ENCODE measurements around the gene DENND5A. TPM values are rescaled to one million over a fixed set of nuclear protein-coding genes. Genes with fewer than 3 reads are reported as not detected.
A peak's percentile ranks its signal among the peaks of the same experiment; 100 is the strongest.
"Not testable (repeated sequence)": the region's sequence is repeated elsewhere in the genome, so short reads cannot be mapped to it uniquely, and the experiment has no call there.

The DENND5A gene
- polyA plus RNA-seq, 3 donors from 2014 or later, result 3.0 to 6.3 (median 5.1) TPM

DNA sequence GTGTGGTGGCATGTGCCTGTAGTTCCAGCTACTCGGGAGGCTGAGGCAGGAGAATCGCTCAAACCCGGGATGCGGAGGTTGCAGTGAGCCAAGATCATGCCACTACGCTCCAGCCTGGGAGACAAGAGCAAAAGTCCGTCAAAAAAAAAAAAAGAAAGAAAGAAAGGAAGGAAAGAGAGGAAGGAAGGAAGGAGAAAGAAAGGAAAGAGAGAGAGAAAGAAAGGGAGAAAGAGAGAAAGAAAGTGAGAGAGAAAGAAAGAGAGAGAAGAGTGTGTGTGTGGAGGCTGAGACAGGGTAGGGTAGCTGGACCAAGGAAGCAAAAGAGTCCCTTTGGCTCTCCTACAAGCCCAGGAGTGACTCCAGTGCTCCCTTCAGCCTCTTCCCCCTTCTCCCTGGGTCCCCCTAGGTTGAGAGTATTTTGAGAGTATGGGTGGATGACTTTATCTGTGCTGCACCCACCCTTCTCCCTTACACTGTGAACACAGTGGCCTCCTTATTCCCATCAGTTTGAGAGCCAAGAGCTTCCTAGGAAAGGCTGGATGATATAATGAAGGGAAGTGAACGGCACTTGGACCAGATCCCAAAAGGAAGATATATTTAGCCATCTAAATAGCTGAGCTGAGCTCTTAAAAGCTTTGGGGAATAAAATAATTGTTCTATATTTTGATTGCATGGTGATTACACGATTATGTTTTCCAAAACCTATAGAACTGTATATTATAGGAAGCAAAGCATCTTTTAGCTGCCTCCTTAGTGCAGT lies 9.5 kb upstream of the DENND5A start:
- no peaks in the 10 kb centered on the region for H3K9me3 Mint-ChIP-seq
- no peak for DNase-seq
- no peak overlapping the region for H3K4me3 Mint-ChIP-seq
- peak overlapping the region in 1 of 6 donors; percentile 36 for H3K27ac Mint-ChIP-seq
- H3K27me3 Mint-ChIP-seq (ENCODE audit: low read depth in 3 of 3), result peaks cover 0 to 5% (median 0%) of the 10 kb centered on the region in 3 donors
- peaks cover 0 to 9% (median 4%) of the 10 kb centered on the region in 3 donors for H3K36me3 Mint-ChIP-seq
- no peaks in the 10 kb centered on the region for H3K4me1 Mint-ChIP-seq

DNA sequence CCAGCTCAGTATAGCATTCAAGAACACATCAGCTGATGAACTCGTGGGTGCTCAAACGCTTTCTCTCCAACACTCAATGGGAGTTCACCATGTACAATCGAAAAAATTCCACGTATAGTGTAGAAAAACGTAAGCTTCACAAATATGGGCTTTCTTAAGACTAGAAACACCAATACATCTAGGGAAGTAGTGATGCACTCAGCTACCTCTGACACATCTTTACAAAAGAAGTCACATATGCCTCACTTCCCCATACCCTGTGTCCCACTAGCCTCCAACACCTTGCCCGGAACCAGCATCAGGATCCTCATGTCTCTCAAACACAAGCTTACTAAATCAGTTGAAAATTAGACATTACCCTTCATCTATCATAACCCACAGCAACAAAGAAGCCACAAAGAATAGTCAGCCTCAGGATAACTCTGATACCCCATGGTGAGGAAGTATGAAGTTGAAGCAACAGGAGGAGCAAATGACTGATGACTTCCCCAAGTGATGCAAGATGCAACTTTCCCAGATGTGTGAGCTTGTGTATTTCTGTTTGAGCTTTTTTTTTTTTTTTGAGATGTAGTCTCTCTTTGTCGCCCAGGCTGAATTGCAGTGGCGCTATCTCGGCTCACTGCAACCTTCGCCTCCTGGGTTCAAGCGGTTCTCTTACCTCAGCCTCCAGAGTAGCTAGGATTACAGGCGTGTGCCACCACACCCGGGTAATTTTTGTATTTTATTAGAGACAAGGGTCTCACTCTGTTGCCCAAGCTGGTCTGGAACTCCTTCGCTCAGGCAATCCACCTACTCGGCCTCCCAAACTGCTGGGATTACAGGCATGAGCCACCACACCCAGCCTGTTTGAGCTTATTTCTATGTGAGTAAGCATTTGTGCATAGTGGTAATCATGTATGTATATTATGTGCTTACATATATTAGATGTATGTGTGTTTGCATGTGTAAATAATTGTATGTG lies 8.5 kb upstream of the DENND5A start:
- H3K27me3 Mint-ChIP-seq (ENCODE audit: low read depth in 3 of 3), result peaks cover 0 to 5% (median 3%) of the 10 kb centered on the region in 3 donors
- no peak overlapping the region for H3K4me3 Mint-ChIP-seq
- peaks cover 0 to 9% (median 4%) of the 10 kb centered on the region in 3 donors for H3K36me3 Mint-ChIP-seq
- H3K27ac Mint-ChIP-seq, result no peak overlapping the region
- no peaks in the 10 kb centered on the region for H3K9me3 Mint-ChIP-seq
- DNase-seq, result no peak
- H3K4me1 Mint-ChIP-seq, result no peaks in the 10 kb centered on the region

- Mint-ChIP-seq H3K27ac (no peak overlapping the region), H3K27me3 (ENCODE audit: low read depth in 3 of 3) (peaks cover 5 to 9% (median 6%) of the 10 kb centered on the region in 3 donors), H3K9me3 (no peaks in the 10 kb centered on the region), H3K36me3 (no peaks in the 10 kb centered on the region), H3K4me1 (peaks cover 3 to 7% of the 10 kb centered on the region in 2 donors), H3K4me3 (no peak overlapping the region)
- DNase-seq, result no peak
Measured at GRCh38 chr11:9269492-9270013, 4.4 kb upstream of the DENND5A start.

DNA sequence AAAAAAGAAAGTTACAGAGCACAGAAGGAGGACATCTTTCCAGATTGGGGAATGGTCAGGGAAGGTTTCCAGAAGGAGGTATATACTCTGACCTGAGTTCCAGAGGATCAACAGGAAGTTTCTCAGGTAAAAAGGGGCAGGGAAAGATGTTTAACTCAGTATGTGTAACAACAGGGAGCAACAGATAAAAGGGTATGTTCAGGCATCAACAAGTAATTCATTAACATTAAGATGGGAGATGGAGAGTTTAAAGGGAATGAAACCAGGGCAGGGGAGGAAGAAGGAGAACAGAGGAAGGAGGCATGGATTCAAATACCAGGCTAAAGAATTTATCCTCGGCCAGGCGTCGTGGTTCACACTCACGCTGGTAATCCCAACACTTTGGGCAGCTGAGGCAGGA lies 2.5 kb upstream of the DENND5A start:
- Mint-ChIP-seq H3K36me3 (no peaks in the 10 kb centered on the region), H3K4me3 (no peak overlapping the region), H3K27ac (peak overlapping the region in 1 of 6 donors; percentile 2), H3K9me3 (no peaks in the 10 kb centered on the region), H3K4me1 (peaks cover 12 to 18% of the 10 kb centered on the region in 2 donors), H3K27me3 (ENCODE audit: low read depth in 3 of 3) (peaks cover 9 to 17% (median 14%) of the 10 kb centered on the region in 3 donors)
- DNase-seq, result no peak

GRCh38 chr11:9266926-9267325 lies 1.8 kb upstream of the DENND5A start:
- DNase-seq, result no peak
- no peaks in the 10 kb centered on the region for H3K9me3 Mint-ChIP-seq
- H3K36me3 Mint-ChIP-seq, result no peaks in the 10 kb centered on the region
- peak overlapping the region in 1 of 6 donors; percentile 50 for H3K27ac Mint-ChIP-seq
- H3K4me1 Mint-ChIP-seq, result peaks cover 14 to 23% of the 10 kb centered on the region in 2 donors
- H3K4me3 Mint-ChIP-seq, result peak overlapping the region in 3 of 5 donors; percentile 36 to 82 (median 71)
- peaks cover 9 to 17% (median 14%) of the 10 kb centered on the region in 3 donors for H3K27me3 Mint-ChIP-seq (ENCODE audit: low read depth in 3 of 3)

GRCh38 chr11:9266132-9266736 lies 1.1 kb upstream of the DENND5A start:
- Mint-ChIP-seq H3K4me3 (peak overlapping the region; percentile 71 to 89 (median 85)), H3K36me3 (no peaks in the 10 kb centered on the region), H3K27ac (peak overlapping the region in 3 of 6 donors; percentile 18 to 83 (median 23)), H3K9me3 (no peaks in the 10 kb centered on the region), H3K4me1 (peaks cover 15 to 30% of the 10 kb centered on the region in 2 donors), H3K27me3 (ENCODE audit: low read depth in 3 of 3) (peaks cover 9 to 17% (median 14%) of the 10 kb centered on the region in 3 donors)
- DNase-seq, result no peak

DNA sequence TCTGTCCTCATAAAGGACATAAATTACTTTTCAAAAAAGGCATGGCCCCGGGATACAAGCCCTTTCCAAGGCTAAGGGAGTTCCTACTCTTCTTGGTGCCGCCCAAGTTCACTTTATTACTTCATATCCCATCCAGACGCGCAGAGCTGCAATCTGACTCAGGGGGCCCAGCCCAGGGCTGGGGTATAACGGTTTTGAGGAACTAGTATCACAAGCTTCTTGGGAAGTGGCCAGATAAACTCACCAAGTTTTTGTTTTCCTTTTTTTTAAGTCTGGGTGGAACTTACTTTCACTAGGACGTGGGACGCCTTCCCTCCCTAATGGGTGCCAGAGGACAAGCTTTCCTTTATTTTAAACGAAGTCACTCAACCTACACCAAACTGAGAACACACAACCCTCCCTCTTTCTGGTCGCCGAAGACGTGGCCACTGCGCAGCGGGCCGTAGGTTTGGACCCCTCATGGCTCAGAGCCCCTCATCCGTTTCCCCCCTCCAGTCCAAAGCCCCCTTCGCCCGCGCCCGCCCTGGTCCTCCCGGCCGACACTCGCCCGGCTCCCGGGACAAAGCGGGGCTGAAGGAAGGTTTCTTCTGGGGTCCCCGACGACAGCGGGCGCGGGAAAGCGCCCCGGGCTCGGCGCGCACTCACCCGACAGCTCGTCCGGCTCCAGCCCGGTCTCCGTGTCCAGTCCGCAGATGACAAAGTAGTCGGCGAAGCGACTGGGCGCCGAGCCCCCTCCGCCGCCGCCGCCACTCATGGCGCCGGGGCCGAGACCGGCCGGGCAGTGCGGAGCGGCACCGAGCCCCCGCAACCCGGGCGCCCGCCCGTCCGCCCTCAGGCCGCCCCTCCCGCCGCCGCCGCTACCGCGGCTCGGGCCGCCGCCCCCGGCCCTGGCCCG lies 587 bp downstream of the DENND5A start:
- DNase-seq, result no peak
- peaks cover 25 to 43% of the 10 kb centered on the region in 2 donors for H3K4me1 Mint-ChIP-seq
- H3K27me3 Mint-ChIP-seq (ENCODE audit: low read depth in 3 of 3), result peaks cover 9 to 17% (median 14%) of the 10 kb centered on the region in 3 donors
- H3K4me3 Mint-ChIP-seq, result peak overlapping the region; percentile 87 to 98 (median 92)
- no peaks in the 10 kb centered on the region for H3K36me3 Mint-ChIP-seq
- peak overlapping the region; percentile 40 to 92 (median 79) for H3K27ac Mint-ChIP-seq
- no peaks in the 10 kb centered on the region for H3K9me3 Mint-ChIP-seq

DNA sequence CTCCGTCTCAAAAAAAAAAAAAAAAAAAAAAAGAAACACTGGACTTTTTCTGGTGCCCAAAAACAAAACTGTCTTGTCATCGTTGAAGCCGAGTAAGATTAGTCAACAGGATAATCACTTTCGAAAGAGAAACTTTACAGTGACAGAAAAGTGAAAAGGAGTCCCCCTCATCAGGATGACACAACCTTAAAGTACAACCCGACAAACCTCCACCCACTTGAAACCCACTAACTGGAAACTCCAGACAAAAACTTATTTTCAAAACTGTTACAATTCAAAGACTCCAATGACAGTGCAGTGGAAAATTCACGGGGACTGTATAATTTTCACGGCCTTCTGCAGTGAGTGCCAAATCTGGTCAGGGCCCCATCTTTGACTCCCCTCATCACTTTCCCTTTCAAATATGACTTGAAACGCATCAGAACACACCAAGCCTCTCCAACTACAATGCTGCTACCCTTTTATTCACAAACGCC lies 1.3 kb downstream of the DENND5A start:
- Mint-ChIP-seq H3K4me3 (peak overlapping the region; percentile 87 to 98 (median 92)), H3K27me3 (ENCODE audit: low read depth in 3 of 3) (peaks cover 9 to 17% (median 14%) of the 10 kb centered on the region in 3 donors), H3K36me3 (no peaks in the 10 kb centered on the region), H3K27ac (peak overlapping the region; percentile 40 to 92 (median 79)), H3K9me3 (no peaks in the 10 kb centered on the region), H3K4me1 (peaks cover 25 to 43% of the 10 kb centered on the region in 2 donors)
- DNase-seq, result peak; percentile 56 to 61 (median 59)

GRCh38 chr11:9260838-9261146 lies 4.4 kb downstream of the DENND5A start:
- not testable (repeated sequence) for H3K9me3 Mint-ChIP-seq, DNase-seq, H3K27ac Mint-ChIP-seq, H3K36me3 Mint-ChIP-seq
- Mint-ChIP-seq H3K27me3 (ENCODE audit: low read depth in 3 of 3) (peaks cover 3 to 12% (median 11%) of the 10 kb centered on the region in 3 donors), H3K4me3 (peak overlapping the region in 1 of 5 donors; percentile 4), H3K4me1 (peaks cover 23 to 39% of the 10 kb centered on the region in 2 donors)

- Mint-ChIP-seq H3K9me3 (no peaks in the 10 kb centered on the region), H3K4me1 (peaks cover 22 to 37% of the 10 kb centered on the region in 2 donors), H3K36me3 (no peaks in the 10 kb centered on the region), H3K27me3 (ENCODE audit: low read depth in 3 of 3) (peaks cover 3 to 11% (median 11%) of the 10 kb centered on the region in 3 donors), H3K4me3 (no peak overlapping the region), H3K27ac (peak overlapping the region in 1 of 6 donors; percentile 39)
- no peak for DNase-seq
Measured at GRCh38 chr11:9259981-9260837, 4.9 kb downstream of the DENND5A start.

DNA sequence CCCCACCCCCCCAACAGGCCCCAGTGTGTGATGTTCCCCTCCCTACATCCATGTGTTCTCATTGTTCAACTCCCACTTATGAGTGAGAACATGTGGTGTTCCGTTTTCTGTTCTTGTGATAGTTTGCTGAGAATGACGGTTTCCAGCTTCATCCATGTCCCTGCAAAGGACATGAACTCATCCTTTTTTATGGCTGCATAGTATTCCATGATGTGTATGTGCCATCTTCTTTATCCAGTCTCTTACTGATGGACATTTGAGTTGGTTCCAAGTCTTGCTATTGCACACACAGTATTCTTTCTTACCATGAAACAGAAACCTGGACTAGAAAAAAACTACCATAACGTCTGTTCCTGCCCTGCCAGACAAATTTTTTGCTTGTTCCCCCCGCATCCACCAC lies 6.9 kb downstream of the DENND5A start:
- not testable (repeated sequence) for H3K4me3 Mint-ChIP-seq; H3K27ac Mint-ChIP-seq; H3K36me3 Mint-ChIP-seq; H3K9me3 Mint-ChIP-seq; H3K27me3 Mint-ChIP-seq (ENCODE audit: low read depth in 3 of 3); DNase-seq
- peaks cover 13 to 25% of the 10 kb centered on the region in 2 donors for H3K4me1 Mint-ChIP-seq

DNA sequence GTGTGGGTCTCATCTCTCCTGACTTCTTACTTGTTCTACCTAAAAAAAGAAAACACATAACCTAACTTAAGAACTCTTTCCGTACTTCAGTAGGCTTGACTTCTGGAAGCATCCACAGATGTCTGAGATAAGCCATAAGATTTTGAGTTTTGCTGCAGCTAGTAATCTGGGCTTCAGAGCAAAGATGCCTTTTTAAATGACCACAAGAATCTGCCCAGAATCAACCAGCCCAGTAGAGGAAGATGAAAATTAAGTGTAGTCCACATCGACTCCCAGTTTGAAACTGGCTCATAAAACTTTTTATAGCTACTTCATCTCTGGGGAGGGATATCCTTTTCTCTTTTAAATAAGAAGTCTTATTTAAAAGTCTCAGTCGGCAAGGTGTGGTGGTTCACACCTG lies 10.7 kb downstream of the DENND5A start:
- H3K4me1 Mint-ChIP-seq, result peaks cover 15 to 21% of the 10 kb centered on the region in 2 donors
- H3K36me3 Mint-ChIP-seq, result no peaks in the 10 kb centered on the region
- H3K9me3 Mint-ChIP-seq, result no peaks in the 10 kb centered on the region
- no peak overlapping the region for H3K27ac Mint-ChIP-seq
- H3K27me3 Mint-ChIP-seq (ENCODE audit: low read depth in 3 of 3), result peaks cover 0 to 2% (median 1%) of the 10 kb centered on the region in 3 donors
- no peak overlapping the region for H3K4me3 Mint-ChIP-seq
- DNase-seq, result no peak
